Measurements from ENCODE around the gene TFDP2.
"Not testable (repeated sequence)": the region's sequence is repeated elsewhere in the genome, so short reads cannot be mapped to it uniquely, and the experiment has no call there.

Gene TFDP2

DNA sequence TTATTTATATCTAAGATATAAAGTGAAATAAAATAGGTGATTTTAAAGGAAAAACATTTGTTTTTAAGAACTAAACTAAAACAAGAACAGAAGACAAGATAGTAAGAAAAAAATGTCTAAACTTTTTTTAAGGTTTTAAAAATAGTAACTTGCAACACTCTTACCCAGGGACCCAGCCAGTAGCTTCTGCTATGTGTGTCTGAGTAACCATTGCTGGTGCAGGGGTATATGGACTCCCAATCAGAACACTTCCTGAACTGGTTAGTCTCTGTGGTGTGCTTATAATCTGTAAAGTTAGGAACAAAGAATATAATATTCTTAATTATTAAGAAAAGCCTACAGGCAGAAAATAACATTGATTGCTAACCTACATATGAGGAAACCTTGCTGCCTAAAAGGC lies 154.5 kb downstream of the TFDP2 start:
- no peak for DNase-seq (ENCODE audit: low read depth in 1 of 2, low spot score in 1 of 2)
- no peak for TF ChIP-seq JUND (IDR thresholded peaks at IDR 0.05; ENCODE audit: low read depth)
- in situ Hi-C loops (cut with HindIII; ENCODE audit: low pct_unique_long_range_greater_than_20kb, low sequenced_read_pairs), result no loop called here

DNA sequence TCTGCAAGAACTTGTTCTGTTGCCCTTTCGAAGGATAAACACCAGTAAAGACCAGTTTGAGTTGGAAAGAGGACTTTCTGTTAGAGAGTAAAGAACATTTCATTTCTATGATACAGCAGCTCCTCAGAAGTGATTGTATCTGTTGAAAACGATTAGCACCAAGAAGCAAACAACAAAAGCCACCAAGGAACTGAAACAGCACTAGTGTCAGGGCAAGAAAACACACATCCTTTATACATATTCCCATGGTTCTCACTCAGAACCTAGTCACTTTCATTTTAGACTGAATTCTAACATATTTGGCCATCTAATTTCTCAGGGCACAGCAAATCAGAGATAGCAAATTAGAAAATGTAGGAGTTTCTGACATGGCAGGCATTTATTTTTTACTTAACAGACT lies 156.8 kb downstream of the TFDP2 start:
- DNase-seq (ENCODE audit: low read depth in 1 of 2, low spot score in 1 of 2), result no peak
- in situ Hi-C loops (cut with HindIII; ENCODE audit: low pct_unique_long_range_greater_than_20kb, low sequenced_read_pairs), result no loop called here
- no peak for TF ChIP-seq JUND (IDR thresholded peaks at IDR 0.05; ENCODE audit: low read depth)

DNA sequence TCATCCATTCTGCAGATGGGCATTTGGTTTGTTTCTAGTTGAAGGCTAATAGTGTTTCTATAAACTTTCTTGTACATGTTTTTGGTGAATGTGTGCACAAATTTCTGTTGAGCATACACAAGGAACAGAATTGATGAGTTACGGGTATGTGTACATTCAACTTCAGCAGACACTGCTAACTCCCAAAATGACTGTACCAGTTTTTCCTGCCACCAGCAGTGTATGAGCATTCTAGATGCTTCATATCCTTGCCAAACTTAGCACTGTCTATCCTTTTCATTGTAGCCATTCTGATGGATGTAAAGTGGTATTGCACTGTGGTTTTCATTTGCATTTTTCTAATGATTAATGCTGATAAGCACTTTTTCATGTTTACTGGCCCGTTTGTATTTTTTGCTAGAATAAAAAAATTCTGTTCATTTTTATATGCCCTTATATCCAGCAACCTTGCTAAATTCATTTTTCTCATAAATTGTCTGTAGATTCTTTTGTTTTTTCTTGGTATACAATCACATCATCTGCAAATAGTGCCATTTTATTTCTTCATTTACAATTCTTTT lies 162.7 kb downstream of the TFDP2 start:
- no peak for DNase-seq (ENCODE audit: low read depth in 1 of 2, low spot score in 1 of 2)
- in situ Hi-C loops (cut with HindIII; ENCODE audit: low pct_unique_long_range_greater_than_20kb, low sequenced_read_pairs), result no loop called here
- no peak for TF ChIP-seq JUND (IDR thresholded peaks at IDR 0.05; ENCODE audit: low read depth)

DNA sequence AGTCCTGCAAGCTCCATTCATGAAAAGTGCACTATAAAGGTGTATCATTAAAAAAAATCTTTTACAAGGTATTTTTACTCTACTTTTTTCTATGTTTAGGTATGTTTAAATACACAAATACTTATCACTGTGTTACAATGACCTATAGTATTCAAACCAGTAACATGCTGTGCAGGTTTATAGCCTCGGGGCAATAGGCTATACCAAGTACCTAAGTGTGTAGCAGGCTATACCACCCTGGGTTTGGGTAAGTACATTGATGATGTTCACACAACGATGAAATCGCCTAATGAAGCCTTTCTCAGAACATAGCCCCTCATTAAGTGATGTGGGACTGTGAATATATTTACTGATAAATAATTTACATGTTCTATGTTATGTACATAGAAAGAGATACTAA lies 168.3 kb downstream of the TFDP2 start:
- no peak for TF ChIP-seq JUND (IDR thresholded peaks at IDR 0.05; ENCODE audit: low read depth)
- DNase-seq (ENCODE audit: low read depth in 1 of 2, low spot score in 1 of 2), result peak in 1 of 2 experiments; percentile 63
- in situ Hi-C loops (cut with HindIII; ENCODE audit: low pct_unique_long_range_greater_than_20kb, low sequenced_read_pairs), result no loop called here

DNA sequence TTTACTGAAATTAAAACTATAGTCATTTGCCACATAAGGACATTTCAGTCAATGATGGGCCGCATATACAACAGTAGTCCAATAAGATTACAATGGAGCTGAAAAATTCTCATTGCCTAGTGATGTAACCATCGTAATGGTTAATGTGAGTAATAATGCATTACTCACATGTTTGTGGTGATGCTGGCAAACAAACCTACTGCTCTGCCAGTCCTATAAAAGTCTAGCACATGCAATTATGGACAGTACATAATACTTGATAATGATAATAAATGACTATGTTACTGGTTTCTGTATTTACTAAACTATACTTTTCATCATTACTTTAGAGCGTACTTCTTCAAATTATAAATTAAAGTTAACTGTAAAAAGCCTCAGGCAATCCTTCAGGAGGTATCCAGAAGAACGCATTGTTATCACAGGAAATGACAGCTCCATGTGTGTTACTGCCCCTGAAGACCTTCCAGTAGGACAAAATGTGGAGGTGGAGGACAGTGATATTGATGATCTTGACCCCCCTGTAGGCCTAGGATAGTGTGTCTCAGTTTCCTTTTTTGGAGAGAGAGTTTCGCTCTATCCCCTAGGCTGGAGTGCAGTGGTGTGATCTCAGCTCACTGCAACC lies 170.2 kb downstream of the TFDP2 start:
- TF ChIP-seq JUND (IDR thresholded peaks at IDR 0.05; ENCODE audit: low read depth), result 0 out of 2 replicates have a peak, but pooled peaks have one; percentile 8
- in situ Hi-C loops (cut with HindIII; ENCODE audit: low pct_unique_long_range_greater_than_20kb, low sequenced_read_pairs), result no loop called here
- DNase-seq (ENCODE audit: low read depth in 1 of 2, low spot score in 1 of 2), result peak in 1 of 2 experiments; percentile 62

DNA sequence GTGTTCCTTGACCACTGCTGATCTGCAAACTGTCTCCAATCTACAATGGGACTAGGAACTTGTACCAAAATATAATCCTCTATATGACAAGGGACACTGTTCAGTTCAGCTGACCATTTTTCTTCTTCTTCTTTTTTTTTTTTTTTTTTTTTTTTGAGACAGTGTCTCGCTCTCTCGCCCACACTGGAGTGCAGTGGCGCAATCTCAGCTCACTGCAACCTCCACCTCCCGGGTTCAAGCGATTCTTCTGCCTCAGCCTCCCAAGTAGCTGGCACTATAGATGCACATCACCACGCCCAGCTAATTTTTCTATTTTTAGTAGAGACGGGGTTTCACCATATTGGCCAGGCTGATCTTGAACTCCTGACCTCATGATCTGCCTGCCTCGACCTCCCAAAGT lies 174.6 kb downstream of the TFDP2 start:
- in situ Hi-C loops (cut with HindIII; ENCODE audit: low pct_unique_long_range_greater_than_20kb, low sequenced_read_pairs); DNase-seq (ENCODE audit: low read depth in 1 of 2, low spot score in 1 of 2): not testable (repeated sequence)

DNA sequence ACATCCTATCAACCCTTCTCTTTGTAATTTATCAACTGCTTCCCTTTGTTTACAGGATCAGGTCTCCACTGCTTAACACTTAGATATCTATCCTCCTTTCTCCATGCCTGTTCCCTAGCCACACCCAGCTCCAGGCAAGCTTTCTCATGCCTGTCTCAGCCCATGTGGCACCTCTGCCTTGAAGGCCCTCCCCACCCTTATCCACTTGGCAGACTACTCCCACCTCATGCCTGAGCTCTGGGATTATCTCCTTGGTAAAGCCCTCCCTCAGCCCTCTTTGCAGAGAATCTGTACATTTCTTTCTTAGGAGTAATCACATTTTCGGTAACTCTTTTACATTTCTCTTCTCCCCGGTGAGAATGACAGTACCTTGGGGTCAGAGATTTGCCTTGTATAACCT lies 176.9 kb downstream of the TFDP2 start:
- in situ Hi-C loops (cut with HindIII; ENCODE audit: low pct_unique_long_range_greater_than_20kb, low sequenced_read_pairs), result no loop called here
- no peak for DNase-seq (ENCODE audit: low read depth in 1 of 2, low spot score in 1 of 2)
- no peak for TF ChIP-seq JUND (IDR thresholded peaks at IDR 0.05; ENCODE audit: low read depth)

DNA sequence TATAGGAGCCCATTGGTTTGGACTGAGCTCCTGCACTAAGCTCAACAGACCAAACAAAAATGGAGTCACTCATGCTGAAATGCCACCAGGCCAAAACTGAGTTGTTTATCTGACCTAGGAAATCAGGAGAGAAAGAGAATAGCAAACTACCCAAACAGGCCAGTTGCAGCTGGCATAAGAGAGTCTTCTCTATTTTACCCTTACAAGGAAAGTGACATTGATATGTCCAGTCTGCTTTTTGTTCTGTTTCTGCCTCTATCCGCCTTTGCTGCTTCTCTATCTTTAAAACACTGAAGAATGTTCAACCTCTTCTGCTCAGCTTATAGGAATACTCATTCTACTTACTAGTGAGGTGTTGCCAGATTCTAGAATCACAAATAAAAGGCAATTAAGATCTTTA lies 177.8 kb downstream of the TFDP2 start:
- TF ChIP-seq JUND (IDR thresholded peaks at IDR 0.05; ENCODE audit: low read depth), result no peak
- in situ Hi-C loops (cut with HindIII; ENCODE audit: low pct_unique_long_range_greater_than_20kb, low sequenced_read_pairs), result no loop called here
- no peak for DNase-seq (ENCODE audit: low read depth in 1 of 2, low spot score in 1 of 2)

DNA sequence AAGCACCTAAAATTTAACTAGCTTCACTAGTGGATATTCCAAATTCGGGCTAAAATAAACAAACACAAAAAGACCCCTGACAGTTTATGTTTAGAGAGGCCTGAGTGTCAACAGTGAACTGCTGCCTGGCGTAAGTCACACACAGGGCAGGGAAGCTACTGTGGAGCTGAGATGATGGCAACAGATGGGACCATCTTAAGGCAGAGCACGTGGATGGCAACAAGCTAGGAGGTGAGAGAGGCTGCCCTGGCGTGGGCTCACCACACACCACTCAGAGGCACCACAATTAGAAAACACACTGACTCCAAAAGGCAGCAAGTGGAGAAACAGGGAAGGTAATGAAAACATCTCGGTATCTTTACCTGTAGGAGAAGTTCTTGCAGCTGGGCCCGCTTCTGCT lies 179.6 kb downstream of the TFDP2 start:
- DNase-seq (ENCODE audit: low read depth in 1 of 2, low spot score in 1 of 2), result no peak
- no peak for TF ChIP-seq JUND (IDR thresholded peaks at IDR 0.05; ENCODE audit: low read depth)
- in situ Hi-C loops (cut with HindIII; ENCODE audit: low pct_unique_long_range_greater_than_20kb, low sequenced_read_pairs), result no loop called here

DNA sequence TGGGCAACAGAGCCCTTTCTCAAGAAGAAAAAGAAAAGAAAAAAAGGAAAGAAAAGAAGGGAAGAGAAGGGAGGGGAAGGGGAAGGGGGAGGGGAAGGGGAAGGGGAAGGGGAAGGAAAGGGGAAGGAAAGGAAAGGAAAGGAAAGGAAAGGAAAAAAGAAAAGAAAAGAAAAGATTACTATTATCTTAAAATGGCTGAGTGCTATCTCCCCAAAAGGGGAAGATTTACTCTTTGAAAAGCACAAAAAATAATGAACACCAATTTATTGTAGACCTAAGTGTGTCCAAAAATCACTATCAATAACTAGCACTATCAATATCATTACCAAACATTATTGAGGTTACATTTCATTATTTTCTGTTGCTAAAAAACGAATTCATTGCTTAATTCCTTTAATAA lies 183.9 kb downstream of the TFDP2 start:
- DNase-seq (ENCODE audit: low read depth in 1 of 2, low spot score in 1 of 2), result no peak
- no peak for TF ChIP-seq JUND (IDR thresholded peaks at IDR 0.05; ENCODE audit: low read depth)
- in situ Hi-C loops (cut with HindIII; ENCODE audit: low pct_unique_long_range_greater_than_20kb, low sequenced_read_pairs), result no loop called here

DNA sequence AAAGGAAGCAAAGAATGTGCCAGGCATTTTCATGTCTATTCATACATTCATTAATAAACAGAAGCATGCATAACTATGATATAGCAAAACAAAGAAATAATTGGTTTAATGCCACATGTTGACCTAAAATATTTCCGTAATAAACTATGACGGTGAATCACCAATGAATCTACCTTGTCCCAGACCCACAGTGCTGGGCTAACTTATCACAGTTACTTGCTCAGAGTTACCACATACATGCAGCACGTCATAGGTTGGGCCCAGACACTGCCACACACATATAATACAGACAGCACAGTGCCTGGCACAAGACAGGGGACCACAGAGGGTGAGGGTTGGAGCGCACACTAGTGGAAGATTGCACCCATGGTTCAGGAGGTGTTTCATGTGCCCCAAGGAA lies 186.0 kb downstream of the TFDP2 start:
- in situ Hi-C loops (cut with HindIII; ENCODE audit: low pct_unique_long_range_greater_than_20kb, low sequenced_read_pairs), result no loop called here
- TF ChIP-seq JUND (IDR thresholded peaks at IDR 0.05; ENCODE audit: low read depth), result no peak
- DNase-seq (ENCODE audit: low read depth in 1 of 2, low spot score in 1 of 2), result no peak

DNA sequence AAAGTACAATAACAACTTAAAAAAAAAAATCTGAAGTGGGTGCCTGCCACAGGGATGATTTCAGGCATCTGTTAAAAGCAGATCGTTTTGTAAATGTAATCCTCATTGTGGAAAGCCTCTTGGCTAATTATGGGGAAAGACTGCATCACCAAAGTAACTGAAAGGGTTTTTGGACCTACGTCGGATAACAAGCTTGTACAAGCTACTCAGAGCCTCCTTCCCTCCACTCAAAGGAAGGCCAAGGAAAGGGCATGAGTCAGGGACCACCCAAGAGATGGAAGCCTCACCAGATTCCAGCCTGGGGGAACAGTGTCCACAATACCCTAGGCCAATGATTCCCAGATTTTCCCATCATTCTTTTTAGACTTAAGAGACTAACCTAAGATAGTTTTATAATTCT lies 188.6 kb downstream of the TFDP2 start:
- no peak for TF ChIP-seq JUND (IDR thresholded peaks at IDR 0.05; ENCODE audit: low read depth)
- DNase-seq (ENCODE audit: low read depth in 1 of 2, low spot score in 1 of 2), result no peak
- in situ Hi-C loops (cut with HindIII; ENCODE audit: low pct_unique_long_range_greater_than_20kb, low sequenced_read_pairs), result no loop called here

DNA sequence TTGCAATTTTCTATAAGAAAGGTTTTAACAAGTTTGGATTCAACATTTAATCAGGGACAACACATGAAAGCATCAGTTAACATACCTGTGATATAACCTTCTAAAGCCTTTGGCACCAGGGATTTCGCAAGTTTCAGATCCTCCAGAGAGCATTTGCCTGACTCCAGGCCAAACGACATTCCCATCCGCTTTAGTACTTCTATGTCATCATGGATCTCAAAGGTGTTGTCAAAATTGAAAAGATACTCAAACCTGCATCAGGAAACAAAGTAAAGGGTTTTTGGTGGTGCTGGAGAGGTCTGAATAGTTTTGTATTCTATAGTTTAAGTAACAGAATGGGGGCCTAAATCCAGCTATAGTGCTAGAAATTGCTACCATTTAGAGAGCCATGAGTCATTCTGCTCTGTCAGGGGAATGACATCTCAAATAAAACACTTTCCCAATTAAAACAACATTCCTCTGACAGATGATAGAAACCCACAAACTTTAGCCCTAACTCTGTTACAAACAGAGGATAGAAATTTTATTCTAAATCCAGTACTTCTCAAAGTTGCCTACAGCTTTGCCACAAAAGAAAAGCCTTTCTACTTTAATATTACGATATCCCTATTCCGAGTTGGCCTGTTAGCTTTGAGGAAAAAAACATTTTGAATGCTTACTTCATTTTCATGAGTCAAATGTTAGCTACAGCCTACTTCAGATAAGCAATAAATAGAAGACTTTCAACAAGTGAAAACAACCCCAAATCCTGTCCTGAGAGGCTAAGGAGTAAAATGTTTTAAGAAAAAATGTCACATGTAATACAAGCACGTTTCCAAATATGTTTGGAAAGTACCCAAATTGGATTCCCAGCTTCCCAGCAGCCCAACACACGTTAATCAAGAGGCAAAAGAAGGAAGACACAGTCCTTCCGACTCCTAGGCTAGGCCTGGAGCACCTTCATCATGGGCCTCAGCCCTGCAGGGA lies 189.5 kb downstream of the TFDP2 start:
- TF ChIP-seq JUND (IDR thresholded peaks at IDR 0.05; ENCODE audit: low read depth), result no peak
- no peak for DNase-seq (ENCODE audit: low read depth in 1 of 2, low spot score in 1 of 2)
- in situ Hi-C loops (cut with HindIII; ENCODE audit: low pct_unique_long_range_greater_than_20kb, low sequenced_read_pairs), result no loop called here

Data from T47D (cell line).